Endometrial microvascular endothelial cells (primary cell): ENCODE results near the gene BSCL2. TPM values are rescaled to one million over a fixed set of nuclear protein-coding genes. Genes with fewer than 3 reads are reported as not detected.

Source experiments
- in situ Hi-C: cut with HindIII; loops from 2 replicates; pipeline ENCODE4 v1.10.0; 2017; ENCODE audit warnings: low sequenced_read_pairs, low pct_unique_long_range_greater_than_20kb; ENCODE audit errors: inconsistent ontology term
- total RNA-seq: library from RNA; depleted of rRNA; stranded (reverse); fragments of >200 nt; gene quantifications from one replicate; pipeline ENCODE4 v1.2.3, GENCODE V29; 2015; ENCODE audit errors: inconsistent ontology term

Gene BSCL2
- total RNA-seq, 1 donor from 2014 or later = 55.5 TPM

DNA sequence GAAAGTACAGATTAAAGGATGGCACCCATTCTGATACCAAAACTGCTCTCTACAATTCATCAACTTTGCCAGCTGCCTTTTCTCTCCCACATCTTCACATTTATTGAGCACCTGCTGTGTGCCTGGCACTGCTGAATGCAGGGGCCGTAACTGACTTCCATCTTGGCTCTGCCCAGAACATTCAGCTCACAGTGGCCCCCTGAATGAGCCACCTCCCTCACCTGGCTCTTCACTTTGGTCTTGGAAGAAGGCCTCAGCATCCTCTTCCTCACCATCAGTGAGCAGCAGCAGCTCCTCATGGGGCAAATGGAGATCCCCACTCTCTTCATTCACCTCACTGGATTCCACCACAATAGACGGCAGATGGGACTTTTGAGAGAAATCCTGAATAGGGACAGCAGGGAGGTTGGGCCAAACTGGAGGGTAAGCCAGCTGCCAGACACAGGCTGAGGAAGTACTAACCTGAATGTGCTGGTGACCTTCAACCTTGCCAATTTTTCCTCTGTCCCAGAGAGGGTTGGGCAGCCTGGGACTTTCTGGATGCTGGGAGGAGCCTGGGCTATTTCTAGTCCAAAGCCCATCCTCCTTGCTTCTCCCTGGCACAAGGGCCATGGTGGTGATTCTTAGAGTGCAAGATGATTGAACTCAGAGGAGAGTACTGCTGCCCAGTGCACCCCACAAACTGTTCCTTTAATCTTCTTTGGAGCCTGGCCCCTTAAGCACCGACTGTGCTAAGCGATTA is 37.6 kb downstream of the BSCL2 start:
- in situ Hi-C loops = loop anchor here (25.0 kb wide), 1 partner anchor 107 kb away; the partner anchor contains the start of gene EEF1G

- in situ Hi-C loops = loop anchor here (25.0 kb wide), 1 partner anchor 105 kb away; the partner anchor contains the start of gene EEF1G
Observed at GRCh38 chr11:62667460-62667859, 39.8 kb downstream of the BSCL2 start.

- in situ Hi-C loops = loop anchor here (25.0 kb wide), 1 partner anchor 104 kb away; the partner anchor contains the start of gene EEF1G
Observed at GRCh38 chr11:62666259-62666926, 40.8 kb downstream of the BSCL2 start.

DNA sequence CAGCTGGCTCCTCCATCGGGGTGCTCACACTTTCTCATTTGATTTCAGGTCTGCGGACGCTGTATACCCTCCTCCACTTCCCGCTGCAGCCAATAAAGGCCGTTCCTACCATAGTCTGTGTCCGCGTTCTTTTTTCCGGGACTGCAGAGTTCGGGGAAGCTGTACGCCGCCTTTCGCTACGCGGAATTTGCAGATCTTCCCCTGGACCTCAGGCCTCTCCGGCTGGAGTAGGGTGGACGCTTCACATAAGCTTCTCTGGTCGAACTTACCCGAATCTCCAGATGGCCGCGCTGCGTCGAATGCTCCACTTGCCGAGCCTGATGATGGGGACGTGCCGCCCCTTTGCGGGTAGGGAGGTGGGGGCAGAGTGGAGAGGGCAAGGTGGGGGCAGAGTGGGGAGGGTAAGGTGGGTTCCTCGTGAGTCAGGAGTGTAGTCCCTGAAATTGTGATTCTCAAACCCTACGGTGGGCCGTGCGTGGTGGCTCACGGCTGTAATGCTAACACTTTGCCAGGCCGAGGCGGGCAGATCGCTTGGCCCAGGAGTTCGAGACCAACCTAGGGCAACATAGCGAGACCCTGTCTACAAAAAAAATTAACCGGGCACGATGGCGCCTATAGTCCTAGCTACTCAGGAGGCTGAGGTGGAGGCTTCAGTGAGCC is 41.5 kb downstream of the BSCL2 start:
- in situ Hi-C loops = loop anchor here (25.0 kb wide), 1 partner anchor 103 kb away; the partner anchor contains the start of gene EEF1G

DNA sequence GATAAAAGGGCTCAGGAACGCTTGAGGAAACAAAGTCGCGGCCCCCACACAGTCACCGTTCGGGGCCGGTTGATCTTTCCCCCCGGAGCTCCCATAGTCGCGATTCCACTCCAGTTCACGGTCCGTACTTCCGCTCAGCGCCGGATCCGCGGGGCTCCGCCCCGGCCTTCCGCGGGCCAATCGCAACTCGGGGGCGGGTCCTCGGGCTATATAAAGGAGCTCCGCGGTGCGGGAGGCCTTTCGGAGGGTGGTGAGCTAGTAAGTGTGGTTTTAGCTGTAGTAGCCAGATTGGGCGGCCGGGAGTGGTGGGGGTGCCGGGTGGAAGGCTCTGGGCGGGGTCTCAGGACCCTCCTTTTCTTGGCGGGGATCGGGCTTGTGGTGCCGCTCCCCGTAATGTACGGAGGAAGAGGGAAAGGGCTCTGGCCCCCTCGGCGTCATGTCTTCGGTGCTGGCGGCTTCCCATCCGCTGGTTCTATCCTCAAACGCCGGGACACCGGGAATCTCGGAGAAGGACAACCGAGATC is 42.1 kb downstream of the BSCL2 start, which contains the start of the genes C11orf98 and CSKMT:
TSS of gene C11orf98 (minus strand) at position 136 of the 524 bp plus-strand sequence. CDS start at position 95, 41 bp downstream.
TSS of gene CSKMT (plus strand) at position 238 of the 524 bp plus-strand sequence. CDS start 568 bp downstream, outside the sequence.
- in situ Hi-C loops = loop anchor here (25.0 kb wide), 1 partner anchor 103 kb away; the partner anchor contains the start of gene EEF1G

- in situ Hi-C loops = loop anchor here (25.0 kb wide), 1 partner anchor 102 kb away; the partner anchor contains the start of gene EEF1G
Observed at GRCh38 chr11:62664405-62665074, 42.7 kb downstream of the BSCL2 start.

GRCh38 chr11:62656796-62657429 is 50.3 kb downstream of the BSCL2 start:
- in situ Hi-C loops = loop anchor here (25.0 kb wide), 1 partner anchor 95 kb away; the partner anchor contains the start of gene EEF1G

DNA sequence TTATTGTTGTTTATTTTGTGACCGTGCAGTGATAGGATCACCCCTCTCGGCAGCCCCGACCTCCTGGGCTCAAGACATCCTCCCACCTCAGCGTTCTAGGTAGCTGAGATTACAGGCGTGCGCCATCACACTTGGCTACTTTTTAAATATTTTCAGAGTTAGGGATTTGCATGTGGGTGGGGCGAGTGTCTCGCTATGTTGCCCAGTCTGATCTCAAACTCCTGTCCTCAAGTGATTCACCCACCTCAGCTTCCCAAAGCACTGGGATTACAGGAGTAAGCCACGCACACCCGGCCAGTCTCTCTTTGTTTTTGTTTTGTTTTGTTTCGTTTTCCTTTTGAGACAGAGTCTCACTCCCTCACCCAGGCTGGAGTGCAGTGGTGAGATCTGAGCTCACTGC is 52.9 kb downstream of the BSCL2 start:
- in situ Hi-C loops = loop anchor here (25.0 kb wide), 1 partner anchor 92 kb away; the partner anchor contains the start of gene EEF1G

DNA sequence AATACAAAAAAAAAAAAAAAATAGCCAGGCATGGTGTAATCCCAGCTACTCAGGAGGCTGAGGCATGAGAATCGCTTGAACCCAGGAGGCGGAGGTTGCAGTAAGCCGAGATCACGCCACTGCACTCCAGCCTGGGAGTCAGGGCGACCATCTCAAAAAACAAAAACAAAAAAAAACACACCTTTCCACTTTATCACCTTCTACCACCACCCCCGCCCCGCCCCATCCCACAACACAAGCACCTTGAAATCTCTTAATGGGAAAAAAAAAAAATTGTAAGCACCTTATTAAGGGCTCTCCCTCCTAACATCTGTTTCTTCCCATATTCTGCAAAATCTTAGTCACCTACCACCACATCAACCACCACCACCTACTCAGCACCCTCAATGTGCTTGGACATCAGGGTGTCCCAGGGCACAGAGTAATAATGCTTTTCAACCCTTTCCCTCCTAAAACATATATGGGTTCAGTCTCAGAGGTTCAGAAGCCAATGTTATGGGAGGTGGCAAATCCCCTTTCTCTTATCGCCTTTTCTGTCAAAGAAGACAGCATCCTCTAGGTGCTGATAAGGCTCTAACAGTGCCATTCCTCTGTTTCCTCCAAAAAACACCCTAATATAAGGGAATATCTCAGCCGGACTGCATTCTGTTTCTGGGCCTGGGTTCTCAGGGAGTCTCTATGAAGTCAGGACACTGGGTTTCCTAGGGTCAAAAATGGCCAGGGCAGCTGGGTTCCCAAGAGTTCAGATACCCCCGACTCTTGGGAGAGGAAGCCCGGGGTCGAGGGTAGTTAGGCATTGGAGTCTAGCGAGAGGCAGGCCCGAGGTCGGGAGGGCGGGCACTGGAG is 54.8 kb downstream of the BSCL2 start:
- in situ Hi-C loops = loop anchor here (25.0 kb wide), 1 partner anchor 90 kb away; the partner anchor contains the start of gene EEF1G

DNA sequence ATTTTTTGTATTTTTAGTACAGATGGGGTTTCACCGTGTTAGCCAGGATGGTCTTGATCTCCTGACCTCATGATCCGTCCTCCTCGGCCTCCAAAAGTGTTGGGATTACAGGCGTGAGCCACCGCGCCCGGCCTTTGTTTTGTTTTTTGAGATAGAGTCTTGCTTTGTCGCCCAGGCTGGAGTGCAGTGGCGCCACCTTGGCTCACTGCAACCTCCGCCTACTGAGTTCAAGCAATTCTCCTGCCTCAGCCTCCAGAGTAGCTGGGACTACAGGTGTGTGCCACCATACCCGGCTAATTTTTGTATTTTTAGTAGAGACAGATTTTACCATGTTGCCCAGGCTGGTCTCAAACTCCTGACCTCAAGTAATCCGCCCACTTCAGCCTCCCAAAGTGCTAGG is 56.9 kb downstream of the BSCL2 start:
- in situ Hi-C loops = loop anchor here (25.0 kb wide), 1 partner anchor 88 kb away; the partner anchor contains the start of gene EEF1G

GRCh38 chr11:62649486-62649885 is 57.7 kb downstream of the BSCL2 start:
- in situ Hi-C loops = no loop called here

DNA sequence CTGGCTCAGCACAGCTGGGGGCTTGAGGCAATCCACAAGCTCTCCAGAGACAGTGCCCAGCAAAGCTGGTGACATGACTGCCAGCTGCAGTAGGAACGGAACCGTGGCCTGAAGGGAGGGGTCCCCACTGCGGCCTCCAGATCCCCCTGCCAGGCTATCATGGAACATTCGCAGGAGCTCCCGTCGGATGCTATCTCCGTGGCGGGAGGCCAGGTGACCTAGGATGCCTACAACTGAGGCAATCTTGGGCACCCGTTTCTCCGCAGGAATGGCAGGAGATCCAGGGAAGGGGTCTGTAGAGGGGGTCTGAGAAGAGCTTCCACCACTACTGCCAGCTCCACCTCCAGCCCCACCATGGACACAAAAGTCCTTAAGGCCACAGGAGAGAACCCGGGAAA is 58.3 kb downstream of the BSCL2 start:
- in situ Hi-C loops = no loop called here

DNA sequence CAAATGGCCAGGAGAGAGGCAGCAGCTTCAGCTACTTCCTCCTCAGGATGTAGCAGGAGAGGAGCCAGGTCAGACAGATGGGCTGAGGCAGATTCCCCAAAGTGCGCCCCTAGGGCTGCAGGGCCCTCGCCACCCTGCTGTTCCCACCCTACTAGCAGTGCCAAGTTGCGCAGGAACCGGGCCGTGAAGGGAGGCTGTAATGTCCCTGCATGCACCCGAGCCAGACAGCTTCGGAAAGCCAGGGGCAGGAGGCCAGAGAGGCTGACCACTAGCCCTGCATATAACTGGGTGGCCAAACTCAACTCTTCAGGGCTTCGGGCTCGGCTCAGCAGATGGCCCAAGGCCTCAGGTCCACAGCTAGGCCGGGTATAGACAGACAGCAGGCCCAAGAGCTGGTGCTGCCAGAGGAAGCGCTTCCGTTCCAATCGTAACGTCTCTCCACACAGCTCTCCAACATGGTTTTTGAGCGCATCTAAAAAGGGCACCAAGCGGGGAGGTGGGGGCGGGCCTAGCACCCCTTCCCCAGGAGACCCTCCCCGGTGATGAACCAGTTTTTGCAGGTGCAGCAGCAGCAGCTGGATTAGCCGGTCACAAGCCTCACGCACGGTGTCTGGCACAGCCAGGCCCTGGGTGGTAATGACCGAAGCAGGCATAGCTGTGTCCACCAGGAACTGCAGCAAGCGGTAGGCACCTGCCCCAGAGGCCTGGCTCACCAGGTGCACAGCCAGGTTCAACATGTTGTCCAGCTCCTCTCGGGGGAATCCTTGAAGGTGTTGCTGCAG is 58.8 kb downstream of the BSCL2 start:
- in situ Hi-C loops = no loop called here

GRCh38 chr11:62647609-62648005 is 59.6 kb downstream of the BSCL2 start:
- in situ Hi-C loops = no loop called here

DNA sequence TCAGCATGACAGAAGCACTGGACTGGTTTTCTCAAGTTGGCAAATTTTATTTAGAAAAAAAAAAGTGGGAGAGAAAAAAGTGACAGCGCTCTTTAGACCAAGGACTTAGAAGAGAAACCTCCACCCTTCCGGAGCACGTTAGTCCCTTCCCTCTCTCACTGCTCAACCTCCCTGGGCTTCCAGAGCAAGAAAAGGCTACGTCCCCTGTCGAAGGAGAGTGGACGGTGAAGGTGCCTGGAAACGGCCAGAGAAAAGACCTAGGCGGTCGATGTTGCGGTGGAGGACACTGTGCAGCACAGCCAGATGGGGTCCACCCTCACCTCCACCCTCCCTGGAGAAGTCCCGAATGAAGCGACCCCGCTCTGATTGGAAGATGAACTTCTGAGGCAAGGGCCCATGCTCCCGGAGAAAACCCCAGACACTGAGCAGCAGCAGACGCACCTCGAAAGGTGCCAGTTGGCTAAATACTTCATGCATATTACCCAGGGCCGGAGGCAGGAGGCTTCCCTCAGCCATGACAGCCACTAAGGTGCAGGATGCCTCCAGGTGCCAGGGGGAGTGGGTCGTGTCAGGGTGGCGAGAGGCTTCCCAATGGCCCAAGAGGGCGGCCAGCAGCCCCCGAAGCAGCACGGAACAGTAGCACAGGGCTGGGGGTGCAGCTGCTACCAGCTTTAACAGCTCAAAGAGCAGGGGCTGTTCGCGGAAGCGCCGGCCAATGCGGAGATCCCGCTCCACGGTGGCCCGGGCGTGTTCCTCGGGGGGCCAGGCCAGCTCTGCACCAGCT is 60.2 kb downstream of the BSCL2 start:
- in situ Hi-C loops = no loop called here
